GM21360 (cell line): ENCODE results near the gene LIG1.
"Not testable (repeated sequence)": the region's sequence is repeated elsewhere in the genome, so short reads cannot be mapped to it uniquely, and the experiment has no call there.

ENCODE experiments used
- ATAC-seq: cut with Tn5 transposase; IDR thresholded peaks from one replicate; pipeline ENCODE4 v1.9.1; 2021; ENCODE audit warnings: mild to moderate bottlenecking, moderate library complexity; ENCODE audit not compliant: unreplicated experiment

The LIG1 gene

DNA sequence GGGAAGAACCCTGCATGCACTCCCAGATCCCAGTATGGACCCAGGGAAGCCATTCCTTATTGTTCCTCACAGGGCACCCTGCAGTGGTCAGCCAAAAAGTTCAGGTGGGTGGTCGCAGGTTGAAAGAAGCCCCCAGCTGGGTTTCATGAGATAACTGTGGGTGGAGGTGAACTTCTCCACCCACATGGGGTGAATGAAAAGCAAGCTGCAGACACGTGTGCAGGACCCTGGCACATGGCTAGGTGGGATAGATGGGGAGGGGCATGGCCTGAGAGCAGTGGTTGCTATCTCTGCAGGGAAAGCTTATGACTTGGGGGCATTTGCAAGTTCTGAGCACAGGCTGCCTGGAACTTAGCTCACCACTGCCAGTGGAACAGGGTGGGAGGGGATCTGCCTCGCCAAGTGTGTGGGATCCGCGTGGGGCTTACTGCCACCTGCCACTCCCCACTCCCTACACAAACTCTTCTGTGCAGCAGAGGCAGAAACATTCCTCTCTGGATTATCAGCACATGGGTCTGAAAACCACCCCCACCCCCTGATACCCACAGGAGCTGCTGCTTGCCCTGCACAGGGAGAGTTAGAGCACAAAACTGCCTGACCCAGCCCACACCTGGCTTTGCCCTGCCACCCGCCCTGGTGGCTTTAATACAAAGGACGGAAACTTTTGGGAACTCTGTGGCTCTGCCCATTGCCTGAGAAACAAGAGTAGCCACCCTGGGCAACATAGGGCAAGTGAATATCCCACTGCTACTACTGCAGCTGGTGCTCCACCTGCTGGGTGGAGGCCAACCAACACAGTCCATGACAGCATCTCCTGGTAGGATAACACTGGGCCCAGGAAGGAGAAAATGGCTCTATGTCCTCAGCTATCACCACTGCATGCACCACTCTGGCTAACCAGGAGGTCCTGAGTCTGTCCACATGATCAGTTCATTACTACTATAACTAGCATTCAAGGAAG lies 84.0 kb downstream of the LIG1 start:
- ATAC-seq = no peak

DNA sequence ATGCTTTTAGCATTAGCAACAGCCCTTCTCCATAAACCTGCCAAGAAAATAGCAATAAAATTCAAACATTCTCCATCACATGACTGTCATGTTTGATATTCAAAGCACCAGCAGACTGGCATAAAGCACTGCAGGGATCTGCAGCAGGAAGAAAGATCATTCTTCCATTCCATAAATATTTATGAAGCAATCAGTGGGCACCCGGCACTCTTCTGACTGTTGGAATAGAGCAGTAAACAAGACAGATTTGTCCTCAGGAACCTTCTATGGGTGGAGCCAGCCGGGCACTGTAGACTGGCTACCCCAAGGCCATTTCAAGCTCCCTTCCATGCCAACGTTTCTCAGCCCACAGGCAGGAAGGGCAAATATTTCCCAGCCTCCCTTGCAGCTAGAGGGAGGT lies 85.1 kb downstream of the LIG1 start:
- ATAC-seq = no peak

DNA sequence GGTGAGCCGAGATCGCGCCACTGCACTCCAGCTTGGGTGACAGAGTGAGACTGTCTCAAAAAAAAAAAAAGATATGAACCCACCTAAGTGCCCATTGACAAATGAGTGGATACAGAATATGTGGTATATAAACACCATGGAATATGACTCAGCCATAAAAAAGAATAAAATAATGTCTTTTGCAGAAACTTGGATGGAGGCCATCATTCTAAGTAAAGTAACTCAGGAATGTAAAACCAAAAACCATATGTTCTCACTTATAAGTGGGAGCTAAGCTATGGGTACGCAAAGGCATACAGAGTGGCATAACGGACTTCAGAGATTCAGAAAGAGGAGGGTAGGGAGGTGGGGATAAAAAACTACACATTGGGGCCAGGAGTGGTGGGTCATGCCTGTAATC lies 89.0 kb downstream of the LIG1 start:
- no peak for ATAC-seq

DNA sequence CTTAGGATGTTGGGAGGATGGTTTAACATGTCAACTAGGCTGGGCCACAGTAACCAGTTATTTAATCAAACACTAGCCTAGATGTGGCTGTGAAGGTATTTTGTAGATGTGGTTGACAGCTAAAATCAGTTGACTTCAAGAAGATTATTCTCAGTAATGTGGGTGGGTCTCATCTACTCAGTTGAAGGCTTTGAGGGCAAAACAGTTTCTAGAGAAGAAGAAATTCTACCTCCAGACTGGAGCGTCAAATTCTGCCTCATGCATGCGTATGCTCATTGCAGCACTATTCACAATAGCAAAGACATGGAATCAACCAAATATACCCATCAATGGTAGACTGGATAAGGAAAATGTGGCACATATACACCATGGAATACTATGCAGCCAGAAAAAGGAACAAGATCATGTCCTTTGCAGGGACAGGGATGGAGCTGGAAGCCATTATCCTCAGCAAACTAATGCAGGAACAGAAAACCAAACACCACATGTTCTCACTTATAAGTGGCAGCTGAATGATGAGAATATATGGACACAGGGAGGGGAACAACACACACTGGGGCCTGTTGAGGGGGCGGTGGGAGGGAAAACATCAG lies 99.9 kb downstream of the LIG1 start:
- ATAC-seq = not testable (repeated sequence)

DNA sequence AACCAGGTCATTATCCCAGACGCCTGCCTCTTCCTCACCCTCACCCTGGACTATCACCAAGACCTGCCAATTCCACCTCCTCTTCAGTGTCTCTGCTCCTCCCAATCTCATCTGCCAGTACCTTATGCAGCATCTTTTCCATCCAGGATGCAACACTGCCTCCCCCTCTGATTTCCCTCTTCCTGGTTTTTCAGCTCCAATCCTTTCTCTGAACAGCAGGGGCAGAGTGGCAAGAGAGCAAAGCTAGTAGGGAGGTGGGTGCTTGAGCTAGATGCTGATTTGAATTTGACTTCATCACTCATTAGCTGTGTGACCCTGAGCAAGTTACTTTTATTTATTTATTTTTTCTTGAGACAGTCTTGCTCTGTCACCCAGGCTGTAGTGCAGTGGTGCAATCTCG lies 100.7 kb downstream of the LIG1 start:
- no peak for ATAC-seq
